Cardiac septum (tissue), 1 donor: Measurements from ENCODE around the gene SMTN. TPM values are rescaled to one million over a fixed set of nuclear protein-coding genes. Genes with fewer than 3 reads are reported as not detected.

ENCODE experiments used
- DNase-seq: peaks from one replicate; pipeline ENCODE4 v3.0.0-alpha.2; 2020; ENCODE audit warnings: low spot score
- intact Hi-C: fragments of 100-400 bp; cut with DNase I; formaldehyde crosslinking; loops from one replicate; pipeline ENCODE4 v1.14.0; 2022
- total RNA-seq: library from RNA; stranded (reverse); fragmentation: NEBNext Ultra II Directional; extraction: Animal tissue kit (Norgen Biotek cat#: 25700); gene quantifications from one replicate; pipeline ENCODE4 v1.2.1, GENCODE V29; 2021
- donor health status: DM: no; HTN: no; CAD: no.

Gene SMTN
- total RNA-seq, 1 donor from 2014 or later, result 128 TPM

DNA sequence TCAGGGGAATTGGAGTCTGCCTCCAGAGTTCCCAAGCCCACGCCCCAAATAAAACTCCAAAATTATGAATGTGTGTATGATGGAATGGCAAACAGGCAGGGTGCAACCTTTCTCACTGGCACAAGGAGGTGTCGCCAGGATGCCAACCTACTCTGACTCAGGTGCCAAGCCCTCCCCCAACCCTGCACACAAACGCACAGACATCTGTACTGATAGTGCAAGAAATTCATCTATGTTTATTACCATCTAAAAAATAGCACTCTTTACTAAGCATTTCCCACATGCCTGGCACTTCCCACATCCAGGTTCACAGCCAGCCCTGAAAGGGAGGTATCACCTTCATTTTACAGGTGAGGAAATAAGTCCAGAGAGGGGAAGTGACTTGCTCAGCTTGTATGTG is 57.9 kb downstream of the SMTN start:
- peak; percentile 19 for DNase-seq
- intact Hi-C loops, result no loop called here

GRCh38 chr22:31139866-31140716 is 59.0 kb downstream of the SMTN start, which contains the start of gene PLA2G3:
TSS of gene PLA2G3 (minus strand) at chr22:31140508. CDS start at chr22:31140354, 154 bp downstream.
- peak; percentile 62 for DNase-seq
- intact Hi-C loops, result loop anchor here (10.0 kb wide), 1 partner anchor 505 kb away; the partner anchor contains the start of gene SLC35E4

DNA sequence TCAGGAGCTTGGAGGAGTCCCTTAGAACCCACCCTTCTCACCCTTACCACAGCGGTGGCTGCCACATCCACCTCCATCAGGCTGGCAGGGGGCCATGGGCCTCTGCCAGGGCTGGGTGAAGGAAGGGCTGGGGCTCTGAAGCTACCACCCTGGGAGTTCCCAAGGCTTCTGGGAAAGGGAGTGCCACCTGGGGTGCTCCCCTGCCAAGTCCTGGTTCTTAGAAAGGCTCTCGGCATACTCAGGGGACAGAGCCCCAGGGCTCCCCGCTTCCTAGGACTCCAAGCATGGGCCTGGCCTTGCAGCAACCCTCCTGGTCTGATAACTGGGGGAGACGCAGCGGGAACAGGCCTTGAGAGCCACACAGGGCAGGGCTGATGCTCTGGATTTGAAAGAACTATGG is 59.6 kb downstream of the SMTN start:
- DNase-seq, result peak; percentile 58
- intact Hi-C loops, result loop anchor here (10.0 kb wide), 1 partner anchor 506 kb away; the partner anchor contains the start of gene SLC35E4

- DNase-seq, result peak; percentile 50
- intact Hi-C loops, result loop anchor here (10.0 kb wide), 1 partner anchor 507 kb away; the partner anchor contains the start of gene SLC35E4
Observed at GRCh38 chr22:31141551-31141950, 60.4 kb downstream of the SMTN start.

- DNase-seq, result peak; percentile 10
- intact Hi-C loops, result loop anchor here (10.0 kb wide), 1 partner anchor 507 kb away; the partner anchor contains the start of gene SLC35E4
Observed at GRCh38 chr22:31142285-31142684, 61.2 kb downstream of the SMTN start.

GRCh38 chr22:31143038-31143437 is 61.9 kb downstream of the SMTN start:
- intact Hi-C loops, result loop anchor here (10.0 kb wide), 1 partner anchor 508 kb away; the partner anchor contains the start of gene SLC35E4

GRCh38 chr22:31143537-31143936 is 62.4 kb downstream of the SMTN start:
- DNase-seq, result no peak
- intact Hi-C loops, result loop anchor here (10.0 kb wide), 1 partner anchor 509 kb away; the partner anchor contains the start of gene SLC35E4

More at GRCh38 chr22:31143038-31143437, 61.9 kb downstream of the SMTN start:
- DNase-seq, result no peak

- no peak for DNase-seq
- intact Hi-C loops, result loop anchor here (10.0 kb wide), 1 partner anchor 509 kb away; the partner anchor contains the start of gene SLC35E4
Observed at GRCh38 chr22:31144223-31144622, 63.1 kb downstream of the SMTN start.

DNA sequence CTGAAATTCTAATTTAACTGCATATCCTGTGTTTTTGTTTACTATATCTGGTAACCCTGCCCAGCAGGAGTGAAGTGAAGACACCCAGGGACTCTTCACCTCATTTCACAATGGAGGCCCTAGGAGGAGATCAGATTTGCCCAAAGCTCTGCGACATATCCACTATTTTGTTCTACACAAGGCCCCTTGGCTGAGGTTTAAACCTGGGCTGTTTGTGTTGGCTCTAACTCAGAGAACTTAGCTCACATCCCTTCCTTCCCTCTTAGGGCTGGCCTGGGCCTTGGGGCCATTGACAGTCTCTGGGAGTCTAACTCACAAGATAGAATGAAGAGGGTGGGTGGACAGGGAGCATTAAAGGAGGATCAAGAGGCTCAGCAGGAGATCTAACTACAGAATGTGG is 67.4 kb downstream of the SMTN start:
- intact Hi-C loops, result loop anchor here (2.0 to 10.0 kb wide), 5 partner anchors 40 to 514 kb away; partner anchors contain the start of gene SLC35E4
- no peak for DNase-seq

DNA sequence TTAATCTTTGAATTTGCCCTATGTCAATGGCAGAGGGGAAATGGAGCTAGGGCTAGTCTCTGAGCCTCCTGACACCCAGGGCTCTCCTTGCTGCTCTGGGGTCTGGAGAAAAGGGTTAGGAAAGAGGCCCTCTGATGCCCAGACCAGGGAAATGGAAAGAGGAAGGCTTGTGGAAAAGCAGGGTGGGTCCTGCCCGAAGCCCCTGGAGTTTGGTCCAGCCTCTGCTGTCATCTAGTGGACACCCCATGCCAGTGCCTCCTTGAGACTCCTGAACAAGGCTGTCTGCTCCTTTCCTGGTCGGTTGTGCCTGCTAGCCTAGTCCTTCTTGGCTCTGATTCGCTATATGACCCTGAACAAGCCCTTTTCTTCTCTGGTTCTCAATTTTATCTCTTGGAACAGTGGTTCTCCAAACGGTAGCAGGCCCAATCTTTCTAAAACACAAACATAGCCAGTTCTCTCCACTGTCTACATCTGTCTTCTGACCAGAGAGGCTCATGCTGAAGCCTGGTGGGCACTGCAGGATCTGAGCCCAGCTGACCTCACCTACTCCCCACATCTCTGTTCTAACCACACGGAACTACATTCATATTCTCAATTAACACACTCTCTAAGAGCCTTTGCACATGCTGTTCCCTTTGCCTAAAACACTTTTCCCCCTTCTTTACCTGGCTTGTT is 68.0 kb downstream of the SMTN start:
- no peak for DNase-seq
- intact Hi-C loops, result loop anchor here (2.0 to 10.0 kb wide), 5 partner anchors 40 to 514 kb away; partner anchors contain the start of gene SLC35E4

DNA sequence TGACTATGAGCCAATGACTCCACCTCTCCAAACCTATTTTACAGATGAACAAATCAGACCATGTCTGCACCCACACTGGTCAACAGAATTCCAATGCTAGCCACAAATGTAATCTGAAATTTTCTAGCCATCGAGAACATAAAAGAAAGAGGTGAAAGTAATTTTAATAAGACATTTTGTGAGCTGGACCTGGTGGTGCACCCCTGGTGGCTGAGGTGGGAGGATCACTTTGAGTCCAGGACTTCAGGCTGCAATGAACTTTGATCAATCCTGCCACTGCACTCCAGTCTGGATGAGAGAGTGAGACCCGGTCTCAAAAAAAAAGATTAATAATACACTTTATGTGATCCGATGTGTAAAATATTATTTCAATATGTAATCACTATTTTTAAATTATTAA is 69.5 kb downstream of the SMTN start:
- intact Hi-C loops, result no loop called here
- no peak for DNase-seq

GRCh38 chr22:31151872-31152271 is 70.8 kb downstream of the SMTN start:
- intact Hi-C loops, result no loop called here
- no peak for DNase-seq

GRCh38 chr22:31153357-31153756 is 72.2 kb downstream of the SMTN start:
- intact Hi-C loops, result no loop called here
- no peak for DNase-seq

Other genes starting within 250 kb of the SMTN start
- 20.6 TPM for gene MORC2, start 112.5 kb upstream of the SMTN start, total RNA-seq
- gene TUG1, start 112.1 kb upstream of the SMTN start, total RNA-seq, result 52.6 TPM
- gene SELENOM, start 26.2 kb downstream of the SMTN start, total RNA-seq, result 77.7 TPM
- gene INPP5J, start 41.6 kb downstream of the SMTN start, total RNA-seq, result 13.8 TPM
- not detected for gene PLA2G3, start 59.2 kb downstream of the SMTN start, total RNA-seq
- gene RNF185, start 78.9 kb downstream of the SMTN start, total RNA-seq, result 21.3 TPM
- 13.1 TPM for gene LIMK2, start 131.0 kb downstream of the SMTN start, total RNA-seq
- 10.5 TPM for gene PIK3IP1, start 211.2 kb downstream of the SMTN start, total RNA-seq